Adrenal gland (tissue), 12 donors: ENCODE measurements around the gene PLCG2. TPM values are rescaled to one million over a fixed set of nuclear protein-coding genes. Genes with fewer than 3 reads are reported as not detected.
"Not testable (repeated sequence)": the region's sequence is repeated elsewhere in the genome, so short reads cannot be mapped to it uniquely, and the experiment has no call there.

Experiments used
- DNase-seq, 7 donors: peaks; one replicate each; pipeline ENCODE4 v3.0.0-alpha.2; 2019 to 2020
- H3K27ac ChIP-seq, 5 donors: fragments of 200-600 bp; sonication (generic) in 4 of 5; 1 replicate in 3 of 5; 2 replicates in 2 of 5; pipeline versions ENCODE4 v1.5.1 to v1.8.0; 2016 to 2020; ENCODE audit warnings: mild to moderate bottlenecking in 1 of 5
- H3K27me3 ChIP-seq: fragments of 200-600 bp; 2 replicates; pipeline ENCODE4 v1.8.0; 2021
- H3K36me3 ChIP-seq, 2 donors: fragments of 200-600 bp; replicated peaks in 1 of 2; 1 replicate in 1 of 2; 2 replicates in 1 of 2; pipeline versions ENCODE4 v1.5.1 to v1.8.0; 2018 to 2022
- H3K4me1 ChIP-seq, 2 donors: fragments of 200-600 bp; replicated peaks in 1 of 2; 1 replicate in 1 of 2; 2 replicates in 1 of 2; pipeline versions ENCODE4 v1.5.1 to v1.8.0; 2018 to 2021
- H3K4me3 ChIP-seq, 4 donors: fragments of 200-600 bp; sonication (generic) in 3 of 4; one replicate each; pipeline ENCODE4 v1.5.1; 2016 to 2018
- H3K9me3 ChIP-seq, 3 donors: fragments of 200-600 bp; sonication (generic) in 1 of 3; replicated peaks in 1 of 3; 1 replicate in 2 of 3; 2 replicates in 1 of 3; pipeline versions ENCODE4 v1.5.1 to v1.8.0; 2016 to 2021
- POLR2A ChIP-seq, 2 donors: fragments of 450-650 bp; IDR thresholded peaks; one replicate each; pipeline ENCODE4 v1.6.1; 2017; ENCODE audit warnings: antibody characterized with exemption in 2 of 2, mild to moderate bottlenecking in 2 of 2, moderate library complexity in 1 of 2
- WGBS, 4 donors: extraction: QIAGEN DNeasy Blood & Tissue Kit in 2 of 4; methylation state at CpG; one replicate each; pipeline versions ENCODE4 v1.1.5 to v1.1.7; 2013 to 2017; 5-methylcytosine and 5-hydroxymethylcytosine counted together
- intact Hi-C, 2 donors: fragments of 100-400 bp; cut with DNase I; formaldehyde crosslinking; loops; one replicate each; pipeline versions ENCODE4 v1.14.1 to v1.15.0; 2022 to 2023
- polyA plus RNA-seq, 3 donors: library from polyadenylated mRNA; stranded (reverse); fragments of 200-250 nt in 2 of 3; fragments of 350-450 nt in 1 of 3; fragmentation: Illumina TruSeq in 1 of 3; extraction: RNeasy Lipid Tissue Mini Kit (QIAGEN cat#74804) in 1 of 3; gene quantifications; one replicate each; pipeline ENCODE4 v1.2.3, GENCODE V29; 2013 to 2014
- total RNA-seq, 9 donors: library from RNA; depleted of rRNA in 4 of 9; stranded (reverse); fragments of >200 nt in 4 of 9; fragments of 120-200 nt in 1 of 9; fragmentation: NEBNext Ultra II Directional in 1 of 9; extraction: Animal tissue kit (Norgen Biotek cat#: 25700) in 1 of 9; gene quantifications; one replicate each; pipeline versions ENCODE4 v1.1.0 to v1.2.4, GENCODE V29; 2013 to 2023
- TF ChIP-seq, protein P1 (sequence below), 6 experiments: fragments of 450-650 bp in 4 of 6; fragments of 200-600 bp in 2 of 6; sonication (generic) in 1 of 6; IDR thresholded peaks; 1 replicate in 5 of 6; 2 replicates in 1 of 6; pipeline versions ENCODE4 v1.5.1 to v1.8.0; 2016 to 2021; ENCODE audit warnings: antibody characterized with exemption in 6 of 6, mild to moderate bottlenecking in 2 of 6, moderate library complexity in 1 of 6
- donor health status: healthy with polysubstance abuse.
- donor health status: Bipolar disorder and iron deficiency.
- donor health status: DM: yes; HTN: yes; CAD: no.
- donor health status: DM: no; HTN: no; CAD: no.
- donor health status: DM: no; HTN: no; CAD: no.
- donor health status: DM: yes; HTN: yes; CAD: no.

Gene PLCG2
- total and polyA plus RNA-seq, 12 donors: 4.8 to 47.6 (median 10.9) TPM

- Histone ChIP-seq H3K4me1 (peaks cover 5 to 10% of the 10 kb centered on the region in 2 donors), H3K9me3 (no peaks in the 10 kb centered on the region), H3K27ac (no peak overlapping the region), H3K4me3 (peak overlapping the region in 1 of 4 donors; percentile 41), H3K27me3 (no peaks in the 10 kb centered on the region), H3K36me3 (no peaks in the 10 kb centered on the region)
- intact Hi-C loops: loop anchor here (5.0 kb wide), 2 partner anchors 531 to 701 kb away; partner anchors contain the start of gene ATMIN (in 2 of the 2)
- TF ChIP-seq POLR2A (IDR thresholded peaks at IDR 0.05): no peak
- TF ChIP-seq, protein P1, sequence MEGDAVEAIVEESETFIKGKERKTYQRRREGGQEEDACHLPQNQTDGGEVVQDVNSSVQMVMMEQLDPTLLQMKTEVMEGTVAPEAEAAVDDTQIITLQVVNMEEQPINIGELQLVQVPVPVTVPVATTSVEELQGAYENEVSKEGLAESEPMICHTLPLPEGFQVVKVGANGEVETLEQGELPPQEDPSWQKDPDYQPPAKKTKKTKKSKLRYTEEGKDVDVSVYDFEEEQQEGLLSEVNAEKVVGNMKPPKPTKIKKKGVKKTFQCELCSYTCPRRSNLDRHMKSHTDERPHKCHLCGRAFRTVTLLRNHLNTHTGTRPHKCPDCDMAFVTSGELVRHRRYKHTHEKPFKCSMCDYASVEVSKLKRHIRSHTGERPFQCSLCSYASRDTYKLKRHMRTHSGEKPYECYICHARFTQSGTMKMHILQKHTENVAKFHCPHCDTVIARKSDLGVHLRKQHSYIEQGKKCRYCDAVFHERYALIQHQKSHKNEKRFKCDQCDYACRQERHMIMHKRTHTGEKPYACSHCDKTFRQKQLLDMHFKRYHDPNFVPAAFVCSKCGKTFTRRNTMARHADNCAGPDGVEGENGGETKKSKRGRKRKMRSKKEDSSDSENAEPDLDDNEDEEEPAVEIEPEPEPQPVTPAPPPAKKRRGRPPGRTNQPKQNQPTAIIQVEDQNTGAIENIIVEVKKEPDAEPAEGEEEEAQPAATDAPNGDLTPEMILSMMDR (IDR thresholded peaks at IDR 0.05): peak; percentile 71 to 97 (median 92)
- 7 to 12% (median 8%) methylated on average over 14 to 22 of the region's 22 CpGs for WGBS, 4 donors
- peak; percentile 80 to 93 (median 87) for DNase-seq
These were observed 41.1 kb upstream of the PLCG2 start for GRCh38 chr16:81737885-81738536.

GRCh38 chr16:81738783-81739496 is 40.2 kb upstream of the PLCG2 start:
- Histone ChIP-seq H3K27me3 (no peaks in the 10 kb centered on the region), H3K36me3 (no peaks in the 10 kb centered on the region), H3K9me3 (no peaks in the 10 kb centered on the region), H3K4me3 (no peak overlapping the region), H3K4me1 (peaks cover 5 to 10% of the 10 kb centered on the region in 2 donors), H3K27ac (no peak overlapping the region)
- peak in 6 of 7 donors; percentile 40 to 64 (median 47) for DNase-seq
- TF ChIP-seq, protein P1 (IDR thresholded peaks at IDR 0.05): no peak
- TF ChIP-seq POLR2A (IDR thresholded peaks at IDR 0.05): no peak
- 58 to 80% (median 63%) methylated on average over 13 to 18 of the region's 18 CpGs for WGBS, 4 donors
- intact Hi-C loops: loop anchor here (5.0 kb wide), 2 partner anchors 532 to 702 kb away; partner anchors contain the start of gene ATMIN (in 2 of the 2)

- intact Hi-C loops: loop anchor here (5.0 kb wide), 2 partner anchors 532 to 702 kb away; partner anchors contain the start of gene ATMIN (in 2 of the 2)
- no peak for TF ChIP-seq POLR2A (IDR thresholded peaks at IDR 0.05)
- TF ChIP-seq, protein P1 (IDR thresholded peaks at IDR 0.05): no peak
- H3K27me3 ChIP-seq: no peaks in the 10 kb centered on the region
- peaks cover 5 to 10% of the 10 kb centered on the region in 2 donors for H3K4me1 ChIP-seq
- no peak overlapping the region for H3K4me3 ChIP-seq
- H3K36me3 ChIP-seq: no peaks in the 10 kb centered on the region
- no peak for DNase-seq
- no peaks in the 10 kb centered on the region for H3K9me3 ChIP-seq
- no peak overlapping the region for H3K27ac ChIP-seq
- 68 to 83% (median 77%) methylated on average over 3 to 8 of the region's 8 CpGs for WGBS, 4 donors
These were observed 39.6 kb upstream of the PLCG2 start for GRCh38 chr16:81739503-81739902.

DNA sequence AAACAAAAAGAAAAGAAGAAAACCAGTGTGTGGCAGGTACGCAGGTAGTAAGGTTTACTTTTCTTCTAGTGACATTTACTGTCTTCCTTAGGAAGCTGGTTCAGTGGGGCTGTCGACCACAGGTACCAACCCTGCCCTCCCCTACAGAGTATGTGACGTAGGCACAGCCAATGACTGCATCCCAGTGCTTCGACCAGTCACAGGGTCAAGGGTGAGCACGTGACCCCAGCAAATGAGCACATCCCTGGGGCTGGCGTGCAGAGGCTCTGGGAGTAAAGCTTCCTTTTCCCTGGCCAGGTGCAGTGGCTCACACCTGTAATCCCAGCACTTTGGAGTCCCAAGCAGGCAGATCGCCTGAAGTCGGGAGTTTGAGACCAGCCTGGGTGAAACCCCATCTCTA is 38.9 kb upstream of the PLCG2 start:
- no peak overlapping the region for H3K27ac ChIP-seq
- DNase-seq: peak in 1 of 7 donors; percentile 25
- H3K27me3 ChIP-seq: no peaks in the 10 kb centered on the region
- intact Hi-C loops: no loop called here
- 55 to 64% (median 59%) methylated on average over 5 to 8 of the region's 8 CpGs for WGBS, 4 donors
- TF ChIP-seq POLR2A (IDR thresholded peaks at IDR 0.05): no peak
- TF ChIP-seq, protein P1 (IDR thresholded peaks at IDR 0.05): no peak
- H3K36me3 ChIP-seq: no peaks in the 10 kb centered on the region
- no peak overlapping the region for H3K4me3 ChIP-seq
- peaks cover 5 to 10% of the 10 kb centered on the region in 2 donors for H3K4me1 ChIP-seq
- H3K9me3 ChIP-seq: no peaks in the 10 kb centered on the region

GRCh38 chr16:81741430-81741770 is 37.7 kb upstream of the PLCG2 start:
- H3K36me3 ChIP-seq, intact Hi-C loops, DNase-seq, H3K4me3 ChIP-seq, H3K9me3 ChIP-seq, H3K27ac ChIP-seq, H3K27me3 ChIP-seq: not testable (repeated sequence)
- H3K4me1 ChIP-seq: peaks cover 5 to 10% of the 10 kb centered on the region in 2 donors
- WGBS, 4 donors: 77 to 83% (median 78%) methylated on average over 6 of the region's 6 CpGs
